Raji (cell line): Measurements from ENCODE around the gene ADAP2.

ENCODE experiments used
- POLR2A ChIP-seq: IDR thresholded peaks from 2 replicates; pipeline ENCODE4 v1.6.1; 2011; ENCODE audit warnings: low read depth, low read length, control low read depth; ENCODE audit not compliant: insufficient read depth

ADAP2 gene, protein sequence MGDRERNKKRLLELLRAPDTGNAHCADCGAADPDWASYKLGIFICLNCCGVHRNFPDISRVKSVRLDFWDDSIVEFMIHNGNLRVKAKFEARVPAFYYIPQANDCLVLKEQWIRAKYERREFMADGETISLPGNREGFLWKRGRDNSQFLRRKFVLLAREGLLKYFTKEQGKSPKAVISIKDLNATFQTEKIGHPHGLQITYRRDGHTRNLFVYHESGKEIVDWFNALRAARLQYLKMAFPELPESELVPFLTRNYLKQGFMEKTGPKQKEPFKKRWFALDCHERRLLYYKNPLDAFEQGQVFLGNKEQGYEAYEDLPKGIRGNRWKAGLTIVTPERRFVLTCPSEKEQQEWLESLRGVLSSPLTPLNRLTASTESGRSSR

DNA sequence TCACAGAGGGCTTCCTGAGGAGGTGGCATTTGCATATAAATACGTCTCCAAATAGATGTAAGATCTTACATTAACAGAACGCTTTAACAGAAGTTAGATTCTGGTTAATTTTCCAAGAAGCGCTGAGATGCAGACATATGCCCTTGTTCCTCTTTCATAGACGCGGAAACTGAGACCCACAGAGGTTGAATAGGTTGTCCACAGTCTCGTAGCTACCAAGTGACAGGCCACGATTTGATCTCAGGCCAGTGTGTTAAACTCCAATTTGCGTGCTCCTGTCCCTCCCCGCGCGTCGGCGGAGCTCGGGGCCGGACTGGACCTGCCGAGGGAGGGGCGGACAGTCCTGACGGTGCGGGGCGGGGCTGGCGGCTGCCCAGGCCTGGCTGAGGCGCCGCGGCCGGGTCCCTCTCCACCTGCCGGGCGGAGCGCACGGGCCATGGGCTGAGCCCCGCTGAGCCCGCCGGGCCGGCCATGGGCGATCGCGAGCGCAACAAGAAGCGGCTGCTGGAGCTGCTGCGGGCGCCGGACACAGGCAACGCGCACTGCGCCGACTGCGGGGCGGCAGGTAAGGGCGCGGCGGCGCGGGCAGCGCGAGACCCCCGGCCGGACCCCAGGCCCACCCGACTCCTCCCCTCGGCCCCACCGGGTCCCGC, at the start of gene ADAP2:
ADAP2 (plus strand) TSS at position 402 of the 653 bp plus-strand sequence; CDS start at position 472, 70 bp downstream.
- TF ChIP-seq POLR2A = no peak

DNA sequence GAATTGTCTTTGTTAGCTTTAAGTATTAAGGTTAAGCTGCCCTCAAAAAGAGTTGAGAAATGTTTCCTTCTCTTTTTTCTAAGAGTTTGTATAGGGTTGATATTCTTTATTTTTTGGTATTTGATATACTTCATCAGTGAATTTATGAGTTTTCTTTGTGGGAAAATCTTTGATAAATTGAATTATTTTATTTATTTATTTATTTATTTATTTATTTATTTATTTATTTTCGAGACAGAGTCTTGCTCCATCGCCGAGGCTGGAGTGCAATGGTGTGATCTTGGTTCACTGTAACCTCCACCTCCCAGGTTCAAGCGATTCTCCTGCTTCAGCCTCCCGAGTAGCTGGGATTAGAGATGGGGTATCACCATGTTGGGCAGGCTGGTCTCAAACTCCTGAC, 35.6 kb upstream of the ADAP2 start:
- TF ChIP-seq POLR2A = no peak

DNA sequence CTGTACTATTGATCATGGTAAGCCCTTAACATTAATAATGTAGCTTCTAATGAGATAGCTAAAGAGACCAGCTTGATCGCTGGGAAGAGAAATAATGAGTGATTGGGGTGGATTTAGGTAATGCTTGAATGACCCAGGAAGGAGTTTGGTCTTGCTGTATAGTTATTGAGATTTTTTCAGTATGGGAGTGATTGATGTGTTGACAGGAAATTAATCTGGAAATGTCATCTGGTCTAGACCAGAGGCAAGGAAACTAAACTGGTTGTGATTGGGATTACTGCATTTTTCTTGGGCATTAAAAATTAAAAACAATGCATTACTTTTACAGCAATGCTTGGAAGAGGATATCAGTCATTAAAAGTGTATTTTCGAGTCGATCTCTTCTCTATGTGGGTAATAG, 27.5 kb upstream of the ADAP2 start:
- TF ChIP-seq POLR2A = no peak

DNA sequence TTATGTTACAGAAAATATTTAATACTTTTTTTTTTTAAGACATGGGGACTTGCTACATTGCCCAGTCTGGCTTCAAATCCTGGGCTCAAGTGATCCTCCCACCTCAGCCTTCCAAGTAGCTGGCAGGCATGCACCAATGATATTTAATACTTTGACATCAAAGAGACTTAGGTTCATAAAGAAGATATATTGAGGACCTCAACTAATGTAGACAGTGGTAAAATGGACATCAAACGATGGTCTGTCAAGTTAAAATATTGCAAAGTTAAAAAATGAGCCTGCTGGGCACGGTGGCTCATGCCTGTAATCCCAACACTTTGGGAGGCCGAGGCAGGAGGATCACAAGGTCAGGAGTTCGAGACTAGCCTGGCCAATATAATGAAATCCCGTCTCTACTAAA, 24.4 kb upstream of the ADAP2 start:
- no peak for TF ChIP-seq POLR2A

DNA sequence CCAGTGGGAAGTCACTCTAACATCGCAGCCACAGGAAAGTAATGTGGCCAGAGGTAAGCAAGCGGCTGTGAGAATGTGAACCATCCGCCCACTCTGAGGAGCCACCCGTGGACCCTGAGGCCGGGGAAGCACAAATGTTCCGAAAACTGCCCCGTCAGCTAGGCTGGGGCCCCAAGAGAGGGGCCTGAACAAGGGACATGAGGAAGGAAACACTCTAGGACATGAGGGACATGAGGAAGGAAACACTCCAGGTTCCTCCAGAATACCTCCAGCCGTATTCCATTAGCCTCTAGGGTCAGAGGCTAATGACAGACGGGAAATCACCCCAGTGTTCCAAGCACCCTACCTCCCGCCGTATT, 16.0 kb upstream of the ADAP2 start:
- no peak for TF ChIP-seq POLR2A

DNA sequence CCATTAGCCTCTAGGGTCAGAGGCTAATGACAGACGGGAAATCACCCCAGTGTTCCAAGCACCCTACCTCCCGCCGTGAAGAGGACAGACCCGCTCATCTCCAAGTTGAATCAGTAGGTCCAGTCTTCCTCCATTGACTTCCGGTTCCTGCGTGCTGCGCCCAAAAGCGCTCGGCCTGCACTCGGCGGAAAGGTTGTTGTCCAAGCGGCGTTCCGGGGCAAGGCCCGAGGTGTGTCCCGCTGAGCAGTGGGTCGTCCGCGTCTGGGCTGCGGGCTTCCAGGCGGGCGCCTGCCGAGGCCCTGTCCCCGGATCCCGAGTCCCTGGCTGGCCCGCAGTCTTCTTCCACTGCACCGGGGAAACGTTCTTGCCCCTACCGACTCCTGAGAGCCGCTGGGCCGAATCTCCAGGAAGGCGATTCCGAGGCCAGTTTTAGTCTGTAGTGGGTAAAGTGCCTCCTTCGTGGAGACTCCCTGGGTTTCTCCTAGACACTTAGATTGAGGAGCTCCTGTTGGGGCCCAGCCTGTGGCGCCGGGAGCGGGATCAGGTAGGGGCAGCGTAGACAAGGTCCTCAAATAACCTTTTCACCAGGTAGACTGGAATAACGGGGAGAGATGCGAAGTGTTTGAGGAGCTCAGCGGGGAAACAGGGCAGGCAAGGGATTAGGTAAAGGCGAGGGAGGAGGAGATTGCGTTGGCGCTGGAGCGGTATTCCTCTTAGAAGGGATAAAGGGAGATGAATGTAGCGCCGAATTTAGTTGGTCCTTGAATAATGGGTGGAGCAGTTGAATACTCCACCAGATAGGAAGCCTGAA, 15.4 kb upstream of the ADAP2 start, which contains the start of gene TEFM:
TEFM (minus strand) TSS at position 138 of the 811 bp plus-strand sequence; CDS start at position 98, 40 bp downstream.
- TF ChIP-seq POLR2A = peak; percentile 89

DNA sequence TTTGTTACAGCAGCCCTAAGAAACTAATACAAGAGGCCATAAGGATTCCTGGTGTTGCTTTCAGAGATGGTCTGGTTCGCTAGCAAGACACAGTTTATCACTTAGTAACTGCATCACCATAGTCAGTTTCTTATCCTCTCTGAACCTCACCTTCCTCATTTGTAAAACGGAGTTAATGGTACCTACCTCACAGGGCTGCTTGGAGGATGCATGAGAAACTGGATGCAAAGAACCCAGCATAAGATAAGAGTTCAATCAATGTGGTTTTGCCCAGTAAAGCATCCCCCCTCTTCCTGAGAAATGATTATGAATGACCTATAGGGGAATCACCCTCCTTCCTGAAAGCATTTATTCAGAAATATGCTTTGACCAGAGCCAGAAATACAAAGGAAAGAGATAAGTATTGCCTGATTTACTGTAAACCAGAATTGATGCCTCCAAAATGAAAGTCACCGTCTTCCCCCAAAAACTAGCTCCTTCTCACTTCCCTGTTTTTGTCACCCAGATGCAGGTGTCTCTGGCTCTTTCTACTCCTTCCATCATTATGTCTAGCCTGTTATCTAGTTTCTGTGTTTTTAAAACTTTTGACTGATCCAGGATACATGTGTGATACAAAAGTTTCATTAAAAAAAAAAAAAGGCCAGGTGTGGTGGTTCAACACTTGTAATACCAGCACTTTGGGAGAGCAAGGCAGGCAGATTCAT, 12.9 kb upstream of the ADAP2 start:
- no peak for TF ChIP-seq POLR2A

DNA sequence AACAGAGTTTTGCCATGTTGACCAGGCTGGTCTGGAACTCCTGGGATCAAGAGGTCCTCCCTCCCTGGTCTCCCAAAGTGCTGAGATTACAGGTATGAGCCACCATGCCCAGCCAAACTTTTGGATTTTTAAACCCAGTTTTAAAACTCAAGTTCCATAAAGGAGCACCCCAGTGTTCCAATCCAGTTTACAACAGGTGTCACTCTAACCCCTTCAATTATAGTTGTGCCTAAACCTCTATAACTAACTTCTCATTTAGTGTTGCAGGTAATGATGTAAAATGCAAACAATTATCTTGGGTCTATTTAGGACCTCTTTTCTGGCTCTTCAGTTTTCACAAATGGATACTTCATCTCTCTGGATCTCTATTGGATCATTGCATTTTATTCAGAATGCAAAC, 7.8 kb upstream of the ADAP2 start:
- no peak for TF ChIP-seq POLR2A

DNA sequence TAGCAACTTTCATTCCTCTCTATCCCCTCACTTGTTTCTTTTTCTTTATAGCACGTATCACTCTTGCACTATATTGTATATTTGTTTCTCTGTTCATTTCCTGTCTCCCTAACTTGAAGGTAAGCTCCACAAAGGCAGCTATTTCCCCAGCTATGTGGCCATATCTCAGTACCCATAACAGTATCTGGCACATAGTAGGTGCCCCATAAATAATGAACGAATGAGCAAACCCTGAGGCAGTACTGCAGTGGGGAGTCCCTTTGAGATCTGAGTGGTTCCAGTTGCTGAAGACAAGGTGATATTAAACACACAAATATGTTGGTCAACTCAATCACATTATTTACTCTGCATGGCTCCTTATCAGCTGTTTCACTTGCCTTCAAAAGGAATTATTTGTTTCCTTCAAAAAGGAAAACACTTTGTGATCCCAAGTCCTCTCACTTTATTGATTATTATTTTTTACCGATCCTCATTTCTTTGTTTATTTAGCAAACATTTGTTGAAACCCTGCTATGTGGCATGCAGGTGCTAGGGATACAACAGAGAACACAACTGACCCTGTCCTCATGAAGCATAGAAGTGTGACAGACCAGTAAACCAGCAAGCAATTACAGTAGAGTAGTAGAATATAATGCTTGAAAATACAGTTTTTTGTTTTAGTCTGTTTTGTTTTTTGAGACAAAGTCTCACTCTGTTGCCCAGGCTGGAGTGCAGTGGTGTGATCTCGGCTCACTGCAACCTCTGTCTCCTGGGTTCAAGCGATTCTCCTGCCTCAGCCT, 5.7 kb upstream of the ADAP2 start:
- TF ChIP-seq POLR2A = no peak

DNA sequence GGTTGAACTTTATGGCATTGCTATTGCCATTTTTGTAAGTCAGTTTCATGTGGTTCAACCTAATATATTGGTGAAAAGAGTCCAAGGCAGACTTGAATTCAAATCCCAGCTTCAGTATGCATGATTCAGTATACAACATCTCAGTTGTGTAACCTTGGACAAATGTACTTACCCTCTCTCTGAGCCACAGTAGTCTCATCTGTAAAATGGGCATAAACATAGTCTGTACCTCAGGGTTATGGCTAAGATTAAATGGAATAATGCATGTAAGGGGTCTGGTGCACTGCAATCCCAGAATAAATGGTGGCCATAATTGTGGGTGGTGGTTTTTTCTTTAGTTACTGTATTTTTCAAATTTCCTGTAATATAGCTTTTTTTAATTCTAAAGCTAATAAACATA, 4.7 kb upstream of the ADAP2 start:
- TF ChIP-seq POLR2A = no peak

DNA sequence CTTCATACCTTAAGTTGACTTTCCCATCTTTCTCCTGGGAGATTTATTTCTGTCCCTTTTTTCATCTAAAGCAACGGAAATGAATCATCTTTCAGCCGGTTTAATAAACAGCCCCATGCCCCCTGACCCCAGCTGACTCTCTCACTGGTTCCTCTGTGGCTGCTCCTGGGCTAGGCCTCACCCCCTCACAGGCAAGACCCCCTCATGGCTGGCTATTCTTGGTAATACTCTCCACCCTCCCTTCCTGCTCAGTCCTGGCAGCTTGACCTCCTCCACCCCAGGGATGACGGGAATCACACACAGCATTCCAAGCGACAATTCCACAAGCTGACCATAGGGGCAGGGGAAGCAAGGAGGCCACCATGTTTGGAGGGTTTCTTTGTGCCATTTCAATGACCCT, 1.5 kb upstream of the ADAP2 start:
- TF ChIP-seq POLR2A = no peak

DNA sequence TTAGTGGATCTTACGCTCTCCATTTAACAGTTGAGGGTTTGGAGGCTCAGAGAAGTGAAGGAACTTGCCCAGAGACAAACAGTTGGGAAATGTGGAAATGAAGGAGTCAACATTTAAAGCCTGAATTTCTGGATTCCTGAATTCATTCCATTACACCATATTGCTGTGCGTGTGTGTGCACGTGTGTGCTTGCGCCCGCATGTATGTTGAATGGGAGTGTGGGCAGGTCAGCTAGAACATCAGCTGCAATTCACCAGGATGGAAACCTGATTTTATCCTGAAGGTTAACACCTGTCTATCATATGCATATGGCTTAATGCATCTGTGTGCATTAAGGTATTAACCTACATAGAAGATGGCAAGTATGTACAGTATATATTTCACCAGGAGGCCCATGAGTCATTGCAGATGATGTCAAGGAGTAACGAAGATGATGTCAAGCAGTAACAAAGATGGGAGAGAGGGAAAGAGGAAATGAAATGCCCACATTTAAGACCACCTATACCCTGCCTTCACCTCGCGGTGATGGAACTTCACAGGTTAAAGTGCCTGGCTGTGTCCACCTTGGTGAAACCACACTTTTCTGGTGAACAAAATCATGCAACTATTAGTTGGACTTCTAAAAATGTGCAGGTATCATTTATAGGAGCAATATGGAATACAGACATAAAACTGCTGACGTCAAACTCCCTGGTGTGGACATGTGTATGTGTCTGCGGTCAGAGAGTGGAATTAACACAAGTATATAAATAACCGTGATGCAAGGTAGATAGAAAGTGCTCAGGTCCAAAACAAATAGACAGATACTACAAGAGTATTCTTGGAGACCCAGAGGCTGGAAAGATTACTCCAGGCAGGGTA, 832 bp upstream of the ADAP2 start:
- no peak for TF ChIP-seq POLR2A

DNA sequence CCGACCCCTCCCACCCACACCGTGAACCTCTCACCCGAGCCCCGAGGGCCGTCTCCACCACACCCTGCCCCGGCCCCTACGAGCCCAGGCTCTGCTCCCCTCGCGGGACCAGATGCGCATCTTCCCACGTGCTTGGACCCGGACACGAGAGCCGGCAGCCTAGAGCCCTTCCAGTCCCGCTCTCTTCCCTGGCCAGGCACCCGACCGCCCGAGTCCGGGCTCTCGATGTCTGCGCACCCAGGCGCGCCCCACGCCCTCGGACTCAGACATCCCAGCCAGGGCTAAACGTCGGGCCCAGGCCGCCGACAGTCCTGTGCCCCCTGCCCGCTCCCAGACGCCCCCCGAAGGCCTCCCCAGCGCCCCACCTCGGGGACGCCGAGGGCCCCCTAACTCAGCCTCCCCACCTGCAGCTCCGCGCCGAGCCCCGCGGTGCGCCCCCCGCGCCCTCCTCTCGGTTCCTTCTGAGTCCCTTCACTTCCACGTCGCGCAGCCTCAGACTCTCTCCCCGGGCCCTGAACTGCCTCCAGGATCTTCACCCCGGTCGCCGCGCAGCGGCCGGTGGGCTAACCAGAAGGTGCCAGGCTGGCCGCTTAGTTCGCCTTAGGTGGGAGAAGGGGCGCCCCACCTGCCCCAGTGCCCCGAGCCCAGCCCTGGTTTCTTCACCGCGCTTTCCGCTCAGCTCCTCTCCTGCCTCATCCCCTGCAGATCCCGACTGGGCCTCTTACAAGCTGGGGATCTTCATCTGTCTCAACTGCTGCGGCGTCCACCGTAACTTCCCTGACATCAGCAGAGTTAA, 688 bp downstream of the ADAP2 start:
- no peak for TF ChIP-seq POLR2A
